ENCODE data around the gene TXNDC5.

Gene TXNDC5

DNA sequence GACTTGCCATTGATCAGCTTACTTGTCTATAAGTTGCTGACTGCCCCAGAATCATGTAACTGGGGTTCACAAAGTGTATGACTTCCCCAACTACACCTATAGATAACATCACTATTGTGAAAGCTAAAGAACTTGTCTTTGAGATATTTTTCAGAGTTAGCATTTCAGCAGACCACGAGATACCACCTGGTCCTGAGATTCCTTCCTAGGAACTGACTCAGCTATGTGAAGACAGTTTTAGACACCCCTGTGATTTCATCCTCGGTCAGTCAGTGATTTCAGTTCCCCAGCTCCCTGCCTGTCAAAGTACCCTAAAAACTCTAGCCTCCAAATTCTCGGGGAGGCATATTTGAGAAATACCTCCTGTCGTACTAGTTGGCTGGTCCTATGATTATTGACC is 62.4 kb downstream of the TXNDC5 start:
- DNase-seq = no peak

DNA sequence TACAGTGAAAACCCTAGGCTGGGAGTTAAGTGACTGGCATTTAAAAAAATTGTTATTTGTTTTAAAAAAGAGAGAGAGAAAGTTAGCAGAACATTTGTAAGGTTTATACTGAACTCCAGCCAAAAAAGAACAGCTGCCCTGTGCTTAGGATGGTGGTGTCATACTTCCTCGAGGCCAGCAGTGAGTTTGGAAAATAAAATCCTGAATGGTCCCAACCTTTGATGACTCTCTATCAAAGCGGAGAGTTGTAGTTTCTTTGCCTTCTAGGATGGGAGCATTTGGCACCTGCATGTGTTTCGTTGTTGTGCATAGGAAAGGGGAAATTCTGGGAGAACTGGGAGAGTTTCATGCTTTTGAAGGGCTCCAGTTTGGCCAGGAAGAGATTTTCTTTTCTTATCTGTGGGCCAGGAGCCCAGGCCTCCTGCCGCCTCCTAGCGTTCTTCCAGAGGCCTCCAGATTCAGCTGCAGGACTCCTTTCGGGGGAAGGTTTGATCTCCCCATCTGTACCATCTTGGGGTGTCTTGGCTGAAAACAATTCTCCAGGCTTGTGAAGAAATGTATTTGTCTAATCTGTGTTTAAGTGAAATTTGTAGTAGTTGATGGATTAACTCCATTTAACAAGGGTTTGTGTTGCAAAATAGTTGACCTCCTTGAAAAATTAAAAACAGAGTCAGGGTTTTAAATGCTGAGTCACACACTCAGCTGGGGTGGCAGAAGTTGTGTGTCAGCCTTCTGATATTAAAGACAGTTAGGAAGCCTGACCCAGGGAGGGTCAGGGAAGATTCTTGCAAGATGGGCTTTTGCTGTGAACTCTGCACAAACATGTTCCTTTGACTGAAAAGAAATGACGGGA is 63.4 kb downstream of the TXNDC5 start:
- no peak for DNase-seq

DNA sequence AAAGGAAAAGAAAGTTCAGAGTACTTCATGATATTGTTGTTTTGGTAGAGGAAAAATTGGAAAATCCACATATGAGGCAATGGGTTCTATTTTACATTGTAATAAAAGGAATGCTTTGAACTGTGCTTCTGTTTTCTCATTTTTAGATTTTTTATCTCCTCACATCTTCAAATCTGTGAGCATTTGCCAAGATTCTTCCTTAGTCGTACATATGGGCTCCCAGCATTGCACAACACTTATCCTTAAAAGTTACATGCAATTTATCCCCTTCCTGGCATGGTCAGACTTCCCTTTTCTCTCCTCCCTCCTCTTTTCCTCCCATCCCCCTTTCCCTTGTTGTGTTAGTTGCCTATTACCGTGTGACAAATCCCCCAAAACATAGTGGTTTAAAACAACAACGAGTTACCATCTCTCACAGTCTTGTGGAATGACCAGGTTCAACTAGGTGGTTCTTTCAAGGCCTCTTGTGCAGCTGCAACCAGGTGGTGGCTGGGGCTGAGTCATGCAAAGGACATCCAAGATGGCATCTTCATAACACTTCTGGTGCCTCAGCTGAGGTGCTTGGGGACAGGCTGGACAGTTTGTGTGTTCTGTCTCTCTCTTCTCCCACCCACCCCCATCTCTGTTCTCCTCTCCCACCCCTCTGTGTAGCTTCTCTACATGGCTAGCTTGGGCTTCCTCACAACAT is 68.7 kb downstream of the TXNDC5 start:
- no peak for DNase-seq

DNA sequence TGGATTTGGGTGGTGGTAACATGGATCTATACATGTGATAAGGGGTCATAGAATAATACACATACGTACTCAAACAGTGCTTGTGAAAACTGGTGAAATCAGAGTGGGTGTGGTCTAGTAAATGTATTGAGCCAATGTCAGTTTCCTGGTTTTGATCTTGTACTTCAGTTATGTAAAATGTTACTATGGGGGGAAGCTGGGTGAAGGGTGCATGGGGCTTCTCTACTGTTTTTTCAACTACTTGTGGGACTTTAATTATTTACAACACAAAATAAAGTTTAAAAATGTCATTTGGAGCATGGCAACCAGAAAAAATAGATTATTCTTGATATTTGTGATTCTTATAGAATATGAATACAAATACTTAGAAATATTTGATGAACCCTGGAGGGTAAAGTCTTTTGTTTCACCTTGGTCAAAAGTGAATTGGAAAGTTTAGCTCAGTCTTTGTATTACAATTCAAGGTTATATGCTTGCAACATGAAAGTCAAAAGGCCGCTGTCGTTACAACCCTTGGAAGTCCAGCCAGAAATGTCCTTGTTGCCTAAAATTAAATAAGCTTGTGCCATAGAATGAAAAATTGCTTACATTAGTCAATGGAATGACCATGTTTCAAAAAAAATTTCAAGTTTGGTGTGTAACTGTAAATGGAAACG is 74.1 kb downstream of the TXNDC5 start:
- no peak for DNase-seq

DNA sequence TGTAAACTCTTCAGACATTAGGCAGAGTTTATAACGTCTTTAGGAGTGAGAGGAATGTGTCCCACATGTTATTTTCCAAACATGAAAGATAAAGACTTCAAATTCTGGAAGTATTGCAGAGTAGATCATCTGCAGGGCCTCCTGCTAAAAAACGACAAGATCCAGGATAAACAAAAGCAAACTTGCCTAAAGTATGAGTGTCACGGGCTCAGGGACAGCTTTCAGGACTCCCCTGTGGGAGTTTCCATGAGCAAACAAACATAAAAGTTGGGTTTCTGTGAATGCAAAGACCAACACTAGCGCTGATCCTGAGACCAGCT is 76.9 kb downstream of the TXNDC5 start:
- no peak for DNase-seq

DNA sequence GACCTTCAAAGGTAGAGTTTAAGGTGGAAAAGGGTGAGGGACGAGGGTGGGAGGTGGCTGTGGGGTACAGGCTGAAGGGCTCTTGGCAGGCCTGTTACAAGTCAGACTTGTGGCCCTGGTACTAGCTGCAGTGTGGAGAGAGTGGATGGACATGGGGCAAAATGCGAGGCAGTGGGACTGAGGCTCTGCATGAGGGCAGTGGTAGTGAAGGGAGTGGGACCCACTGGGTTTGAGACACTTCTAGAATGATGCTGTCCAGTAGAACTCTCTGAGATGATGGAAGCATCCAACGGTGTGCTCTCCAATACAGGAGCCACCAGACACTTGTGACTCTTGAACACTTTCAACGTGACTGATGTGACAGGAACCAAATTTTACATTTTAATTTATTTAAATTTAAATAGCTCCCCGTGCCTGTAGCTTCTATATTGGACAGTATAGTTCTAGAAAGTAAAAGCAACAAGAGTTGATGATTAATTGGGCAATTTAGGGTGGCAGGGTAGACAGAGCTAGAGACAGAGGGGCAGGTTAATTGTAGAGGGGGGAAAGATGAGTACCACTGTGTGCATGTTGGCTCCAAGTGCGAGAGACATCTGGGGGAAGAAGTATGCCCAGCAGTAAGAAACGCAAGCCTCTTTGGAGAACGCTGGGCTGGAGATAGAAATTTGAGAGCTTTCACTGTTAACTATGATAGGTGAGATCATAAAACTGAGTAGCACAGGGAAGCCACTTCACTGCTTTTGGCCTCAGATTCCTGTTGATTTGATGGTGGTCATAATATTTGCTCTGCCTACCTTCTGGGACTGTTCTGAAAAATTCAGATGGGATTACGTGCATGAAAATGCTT is 77.5 kb downstream of the TXNDC5 start:
- no peak for DNase-seq
